HG02973 (cell line): ENCODE data around the gene BCAS1.
A peak's percentile ranks its signal among the peaks of the same experiment; 100 is the strongest.
"Not testable (repeated sequence)": the region's sequence is repeated elsewhere in the genome, so short reads cannot be mapped to it uniquely, and the experiment has no call there.

Source experiments
- ATAC-seq: cut with Tn5 transposase; IDR thresholded peaks from one replicate; pipeline ENCODE4 v1.9.1; 2021; ENCODE audit warnings: moderate library complexity; ENCODE audit not compliant: unreplicated experiment

BCAS1 gene

DNA sequence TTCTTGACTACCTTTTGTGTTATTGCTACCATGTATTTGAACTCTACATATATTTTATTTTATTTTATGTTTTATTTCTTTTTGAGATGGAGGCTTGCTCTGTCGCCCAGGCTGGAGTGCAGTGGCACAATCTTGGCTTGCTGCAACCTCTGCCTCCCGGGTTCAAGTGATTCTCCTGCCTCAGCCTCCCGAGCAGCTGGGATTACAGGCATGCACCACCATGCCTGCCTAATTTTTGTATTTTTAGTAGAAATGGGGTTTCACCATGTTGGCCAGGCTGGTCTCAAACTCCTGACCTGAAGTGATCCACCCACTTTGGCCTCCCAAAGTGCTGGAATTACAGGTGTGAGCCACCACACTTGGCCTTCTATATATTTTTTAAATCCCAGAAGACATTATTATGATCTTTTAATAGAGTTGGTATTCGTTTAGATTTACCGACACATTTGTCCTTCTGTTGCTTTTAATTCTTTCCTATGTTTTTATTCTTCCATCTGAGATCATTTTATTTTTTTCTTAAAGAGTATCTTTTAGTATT, 137.7 kb downstream of the BCAS1 start:
- not testable (repeated sequence) for ATAC-seq

DNA sequence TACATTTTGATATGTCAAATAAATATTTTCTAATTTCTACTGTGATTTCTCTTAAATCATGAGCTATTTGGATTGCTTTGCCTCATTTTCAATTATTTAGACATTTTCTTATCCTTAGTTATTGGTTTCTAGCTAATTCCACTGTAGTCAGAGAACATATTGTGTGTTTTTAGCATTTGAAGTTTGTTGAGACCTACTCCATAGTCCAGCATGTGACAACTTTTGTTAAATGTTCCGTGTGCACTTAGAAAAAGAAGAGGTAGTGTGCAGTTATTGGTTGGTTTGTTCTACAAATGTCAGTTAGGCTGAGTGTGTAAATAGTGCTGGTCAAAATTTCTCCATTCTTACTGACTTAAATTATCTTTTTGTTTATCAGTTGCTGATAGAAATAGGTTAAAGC, 138.8 kb downstream of the BCAS1 start:
- ATAC-seq: no peak

DNA sequence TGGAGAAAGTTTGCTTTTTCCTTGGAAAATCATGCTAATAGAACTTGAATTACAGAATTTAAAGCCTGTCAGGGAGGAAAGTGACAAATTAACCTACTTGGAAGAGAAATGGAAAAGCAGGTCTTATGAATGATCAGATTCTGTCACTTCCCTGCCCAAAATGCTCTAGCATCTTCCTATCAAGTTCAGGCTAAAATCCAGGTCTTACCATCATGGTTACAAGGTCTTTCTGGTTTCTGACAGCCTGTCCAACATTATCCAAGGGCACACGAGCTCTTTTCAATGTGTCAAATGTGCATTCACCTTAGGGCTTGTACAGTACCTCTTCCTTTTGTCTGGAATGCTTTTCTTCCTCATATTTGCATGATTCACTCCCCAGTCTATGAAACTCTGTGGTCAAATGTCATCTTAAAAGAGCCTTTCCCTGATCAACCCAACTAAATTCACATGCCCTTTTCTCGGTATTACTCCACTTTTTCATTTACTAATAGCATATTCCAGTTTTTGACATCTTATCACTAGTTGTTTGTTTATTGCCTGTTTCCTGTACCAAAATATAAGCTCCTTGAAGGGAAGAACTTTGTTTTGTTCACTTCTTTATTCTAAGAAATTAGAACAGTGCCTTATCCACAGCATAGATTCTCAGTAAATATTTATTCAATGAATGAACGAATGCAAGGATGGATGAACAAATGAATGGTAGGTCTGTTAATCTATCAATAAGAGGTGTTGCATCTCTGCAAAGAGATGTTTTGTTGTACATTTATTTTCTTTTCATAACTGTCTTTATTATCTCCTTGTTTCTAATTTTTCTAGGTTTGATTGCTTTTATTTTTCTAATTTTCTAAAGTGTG, 139.5 kb downstream of the BCAS1 start:
- ATAC-seq: no peak

DNA sequence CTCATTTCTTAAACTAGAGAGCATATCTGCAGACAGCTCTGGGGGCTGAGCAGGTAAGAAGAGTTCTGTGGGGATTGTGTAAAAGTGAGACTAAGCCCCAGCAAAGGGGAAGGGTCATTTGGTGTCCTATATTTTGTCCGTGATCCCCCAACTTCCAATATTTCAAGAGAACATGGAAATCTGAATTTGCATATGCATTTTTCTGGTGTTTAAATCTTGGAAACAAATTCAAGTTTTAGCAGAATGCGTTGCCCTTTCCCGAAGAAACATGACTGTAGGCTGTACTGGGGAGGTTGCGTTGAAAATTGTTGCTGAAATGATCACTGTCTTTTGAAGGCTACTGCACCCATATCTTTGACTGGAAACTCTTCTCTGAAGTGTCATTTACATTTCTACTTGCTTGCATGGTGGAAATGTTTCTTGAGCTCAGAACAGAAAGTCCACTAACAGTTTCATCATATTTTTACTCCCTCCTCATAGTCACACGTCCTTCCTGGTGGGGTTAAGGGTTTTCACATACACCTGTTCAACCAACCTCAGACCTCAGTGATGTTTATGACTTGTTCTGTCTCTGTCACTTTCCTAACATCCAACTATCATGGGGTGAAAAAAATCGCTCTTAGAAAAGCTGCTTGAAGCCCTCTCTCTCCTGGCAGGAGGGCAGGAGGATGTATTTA, 140.3 kb downstream of the BCAS1 start:
- peak; percentile 68 for ATAC-seq

DNA sequence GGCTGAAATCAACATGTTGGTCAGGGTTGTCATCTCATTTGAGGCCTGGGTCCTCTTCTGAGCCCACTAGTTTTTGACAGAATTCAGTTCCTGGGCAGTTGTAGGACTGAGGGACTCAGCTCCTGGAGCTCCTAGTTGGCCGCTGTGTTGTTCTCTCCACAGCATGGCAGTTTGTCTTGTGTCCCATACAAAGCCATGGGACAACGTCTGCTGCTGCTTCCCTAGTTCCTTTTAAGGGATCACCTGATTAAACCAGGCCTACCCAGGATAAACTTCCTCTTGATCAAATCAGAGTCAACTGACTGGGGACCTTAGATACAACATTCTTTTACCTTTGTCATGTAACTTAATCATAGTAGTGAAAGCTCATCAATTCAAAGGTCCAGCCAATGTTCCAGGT, 141.0 kb downstream of the BCAS1 start:
- ATAC-seq: no peak

DNA sequence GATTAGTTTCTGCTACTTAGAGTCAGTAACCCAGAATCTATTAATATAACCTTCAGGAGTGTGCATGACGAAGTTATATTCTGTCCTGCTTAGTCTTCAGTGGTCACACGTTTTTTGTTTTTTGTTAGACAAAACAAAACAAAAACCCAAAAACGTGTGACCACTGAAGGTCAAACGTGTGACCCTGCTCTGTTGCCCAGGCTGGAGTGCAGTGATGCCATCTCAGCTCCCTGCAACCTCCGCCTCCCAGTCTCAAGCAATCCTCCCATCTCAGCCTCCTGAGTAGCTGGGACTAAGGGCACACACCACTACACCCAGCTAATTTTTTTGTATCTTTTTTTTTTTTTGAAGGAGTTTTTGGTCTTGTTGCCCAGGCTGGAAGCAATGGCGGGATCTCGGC, 142.4 kb downstream of the BCAS1 start:
- ATAC-seq: no peak

DNA sequence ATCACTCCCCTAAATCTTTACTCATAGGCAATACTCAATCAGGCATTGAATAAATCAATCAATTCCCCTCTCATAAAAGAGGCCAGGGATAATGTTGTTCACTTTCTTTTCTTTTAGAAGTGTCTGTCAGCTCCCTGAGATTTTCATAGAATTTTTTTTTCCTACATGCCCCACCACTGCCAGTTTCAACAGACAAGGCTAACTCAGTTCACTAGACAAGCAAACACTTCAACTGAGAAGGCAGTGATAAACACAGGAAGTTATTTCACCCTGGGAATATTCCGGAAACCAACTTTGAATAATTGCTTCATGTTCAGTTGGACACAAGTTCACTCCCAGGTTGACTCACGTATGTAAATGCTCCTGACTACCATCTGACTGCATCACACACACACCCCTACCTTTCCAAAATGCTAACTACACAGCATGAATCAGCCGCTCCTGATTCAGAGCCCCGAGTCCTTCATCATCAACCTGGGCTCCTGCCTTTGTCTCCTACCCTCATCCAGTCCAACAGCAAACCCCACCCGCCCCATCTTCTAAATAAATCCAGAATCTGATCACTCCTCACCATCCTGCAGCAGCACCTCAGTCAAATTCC, 143.9 kb downstream of the BCAS1 start:
- ATAC-seq: peak; percentile 55

DNA sequence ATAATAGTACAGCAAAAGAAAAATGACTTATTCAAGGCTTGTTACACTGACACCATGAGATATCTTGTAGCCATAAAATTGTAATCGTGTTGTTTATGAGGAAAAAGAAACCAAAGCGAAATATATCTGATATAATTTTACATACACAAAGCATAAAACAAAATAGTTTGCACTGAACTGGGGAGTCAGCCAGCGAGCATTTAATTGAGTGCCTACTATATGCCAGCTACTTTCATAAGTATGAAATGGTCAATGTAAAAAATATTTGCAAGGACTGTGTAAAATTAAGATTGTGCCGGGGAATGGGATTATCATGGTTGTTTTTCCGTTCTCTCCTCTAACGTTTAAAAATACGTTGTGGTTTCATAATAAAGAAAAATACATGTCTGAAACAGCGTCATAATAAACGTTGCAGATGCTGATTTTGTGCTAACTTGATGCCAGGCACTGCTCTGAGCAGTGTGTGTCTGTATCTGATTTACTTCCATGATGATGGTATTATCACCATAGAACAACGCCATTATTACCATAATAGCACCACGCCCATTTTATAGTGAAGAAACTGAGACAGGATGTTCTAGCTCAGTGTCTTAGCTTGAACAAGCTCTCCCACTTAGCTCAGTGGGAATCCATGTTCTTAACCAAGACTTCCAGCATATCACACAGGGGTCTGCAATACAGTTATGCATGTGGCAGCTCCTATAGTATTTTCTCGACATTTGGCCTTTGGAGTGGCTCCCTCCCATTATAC, 144.6 kb downstream of the BCAS1 start:
- no peak for ATAC-seq

DNA sequence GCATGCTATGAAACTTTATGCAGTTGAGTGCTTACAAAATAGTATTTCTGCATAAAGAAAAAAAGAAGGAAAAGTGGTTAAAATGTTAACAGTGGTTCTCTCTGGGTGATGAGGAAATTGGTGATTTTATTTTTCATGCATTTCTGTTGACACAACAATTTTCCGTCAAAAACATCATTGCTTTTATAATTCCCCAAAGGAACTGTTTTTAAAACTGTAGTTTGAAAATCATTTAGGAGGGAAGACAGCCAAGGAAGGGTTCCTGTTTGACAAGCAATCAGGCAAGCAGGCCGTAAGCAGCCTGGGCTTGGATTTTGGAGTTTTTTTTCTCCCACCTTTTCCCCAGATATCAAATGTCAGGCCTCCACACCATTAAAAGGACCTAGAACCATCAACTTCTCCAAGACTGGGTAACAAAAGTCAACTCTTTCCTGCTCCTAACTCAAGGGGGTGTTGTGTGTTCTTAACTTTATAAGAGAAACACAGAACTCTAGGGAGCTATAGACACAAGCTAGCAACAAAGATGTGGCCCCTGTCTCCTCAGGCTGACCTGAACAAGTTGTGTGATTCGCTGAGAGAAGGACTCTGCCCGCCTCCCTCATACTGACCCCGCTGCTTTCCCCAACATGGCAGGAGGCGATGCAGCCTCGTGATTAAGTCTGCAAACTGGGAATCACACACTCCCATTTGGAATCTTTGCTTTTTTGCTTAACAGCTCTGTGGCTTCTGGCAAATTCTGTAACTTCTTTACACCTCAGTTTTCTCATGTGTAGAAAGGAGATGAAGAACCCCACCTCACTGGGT, 146.6 kb downstream of the BCAS1 start:
- no peak for ATAC-seq

DNA sequence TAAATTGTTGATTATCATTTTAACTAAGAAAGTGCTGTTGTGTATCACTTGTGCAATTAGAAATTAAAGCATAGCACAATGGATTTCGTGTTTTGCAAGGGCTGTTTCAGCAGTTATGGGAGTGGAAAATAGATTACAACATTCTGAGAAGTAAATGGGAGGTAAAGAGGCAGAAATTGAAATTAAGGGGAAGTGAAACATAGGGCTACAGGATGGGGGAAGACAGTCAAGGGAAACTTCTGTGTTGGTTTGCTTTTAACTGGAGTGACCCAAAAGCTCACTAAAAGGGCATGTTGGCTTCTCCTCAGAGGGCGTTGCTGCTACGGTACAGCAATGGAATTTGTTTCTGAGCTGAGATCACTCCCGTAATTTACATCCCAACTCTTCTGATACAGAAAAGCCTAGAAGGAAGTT, 147.5 kb downstream of the BCAS1 start:
- ATAC-seq: peak; percentile 54

DNA sequence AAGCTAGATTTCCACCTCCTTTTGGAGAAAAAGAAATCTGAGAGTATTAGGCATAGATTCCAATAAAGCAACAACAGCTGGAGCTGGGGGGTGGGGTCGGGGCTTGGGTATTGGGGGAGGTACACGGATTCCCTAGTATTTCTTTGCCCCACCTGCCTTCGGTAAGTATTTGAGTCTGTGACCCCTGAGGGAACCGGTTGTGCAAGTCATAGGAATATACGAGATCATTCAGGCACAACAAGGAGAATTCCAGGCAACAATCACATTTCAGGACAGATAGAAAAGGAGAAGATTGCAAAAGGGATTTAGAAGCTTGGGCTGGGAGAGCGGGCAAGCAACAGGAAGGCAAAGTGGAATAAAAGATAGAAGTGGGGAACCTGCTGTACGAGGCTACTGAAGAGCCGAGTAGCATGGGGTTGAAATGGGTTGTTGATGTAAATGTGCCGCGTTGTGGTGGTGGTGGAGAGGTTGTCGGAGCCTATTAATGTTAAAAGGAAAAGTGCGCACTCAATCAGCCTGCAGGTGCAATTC, 148.9 kb downstream of the BCAS1 start:
- ATAC-seq: no peak

DNA sequence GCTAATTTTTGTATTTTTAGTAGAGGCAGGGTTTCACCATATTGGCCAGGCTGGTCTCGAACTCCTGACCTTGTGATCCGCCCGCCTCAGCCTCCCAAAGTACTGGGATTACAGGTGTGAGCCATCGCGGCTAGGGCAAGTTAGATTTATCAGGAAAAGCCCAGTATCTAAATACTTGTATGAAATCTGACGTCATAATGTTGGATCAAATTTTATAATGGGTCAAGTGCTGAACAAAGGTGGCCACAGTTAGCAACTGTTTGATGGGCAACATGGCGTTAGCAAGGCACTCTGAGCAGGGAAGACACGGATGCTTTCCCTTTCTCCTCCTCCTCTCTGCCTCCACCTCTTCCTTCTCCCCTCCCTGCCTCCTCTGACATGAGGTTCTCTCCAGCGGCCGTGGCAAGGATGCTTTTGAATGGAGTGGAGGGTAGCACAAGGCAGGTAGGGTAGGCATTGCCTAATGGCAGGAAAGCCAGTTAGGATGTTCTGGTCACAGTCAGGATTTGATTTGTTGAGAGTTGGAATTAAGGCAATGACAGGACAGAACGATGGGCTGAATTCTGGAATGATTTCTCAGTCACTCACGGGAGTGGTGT, 149.6 kb downstream of the BCAS1 start:
- ATAC-seq: no peak

DNA sequence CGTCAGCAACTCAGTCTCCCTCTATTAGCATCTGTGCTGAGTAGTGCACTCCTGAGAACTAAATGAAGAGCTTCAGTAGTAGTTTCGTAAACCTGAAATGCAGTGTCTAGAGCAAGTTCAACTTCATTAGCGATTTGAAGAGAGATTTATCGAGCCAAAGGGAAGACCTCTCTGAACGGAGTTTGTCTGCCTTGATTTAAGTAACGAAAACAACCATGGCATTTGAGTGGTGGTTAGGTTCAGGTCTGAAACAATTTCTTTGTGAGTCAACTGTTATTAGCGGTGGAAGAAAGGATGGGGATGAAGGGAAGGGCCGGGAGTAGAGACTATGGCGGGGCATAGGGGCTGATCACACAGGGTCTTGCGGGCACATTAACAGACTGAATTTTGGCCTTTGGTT, 150.5 kb downstream of the BCAS1 start:
- ATAC-seq: no peak

DNA sequence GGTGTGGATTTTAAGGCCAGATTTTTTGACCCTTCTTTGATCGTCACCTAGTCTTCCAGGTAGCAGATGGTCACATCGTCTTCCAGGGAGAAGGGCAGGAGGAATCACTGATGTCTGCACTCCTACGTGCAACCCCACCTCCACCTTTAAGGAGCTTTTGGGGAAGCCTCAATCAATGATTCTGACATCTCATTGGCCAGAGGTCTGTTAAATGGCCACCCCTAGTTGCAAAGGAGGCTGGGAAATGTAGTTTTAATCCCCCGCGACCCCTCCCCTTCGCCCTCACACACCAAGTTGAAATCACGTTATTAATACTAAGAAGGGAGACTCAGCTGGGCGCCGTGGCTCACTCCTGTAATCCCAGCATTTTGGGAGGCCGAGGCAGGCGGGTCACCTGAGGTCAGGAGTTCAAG, 151.4 kb downstream of the BCAS1 start:
- no peak for ATAC-seq

DNA sequence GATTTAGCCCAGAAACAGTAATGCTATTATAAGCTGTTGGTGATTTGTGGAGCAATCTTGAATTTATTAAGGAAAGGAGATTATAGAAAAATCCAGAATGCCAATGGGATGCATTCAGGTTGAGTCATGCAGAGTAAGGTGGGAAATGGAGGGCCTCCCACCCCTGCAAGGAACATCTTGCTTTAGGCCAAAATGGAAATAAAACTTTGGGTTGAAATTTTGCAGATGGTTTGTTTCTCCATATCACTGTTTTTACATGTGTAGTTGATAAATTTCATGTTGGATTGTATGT, 152.4 kb downstream of the BCAS1 start:
- no peak for ATAC-seq

DNA sequence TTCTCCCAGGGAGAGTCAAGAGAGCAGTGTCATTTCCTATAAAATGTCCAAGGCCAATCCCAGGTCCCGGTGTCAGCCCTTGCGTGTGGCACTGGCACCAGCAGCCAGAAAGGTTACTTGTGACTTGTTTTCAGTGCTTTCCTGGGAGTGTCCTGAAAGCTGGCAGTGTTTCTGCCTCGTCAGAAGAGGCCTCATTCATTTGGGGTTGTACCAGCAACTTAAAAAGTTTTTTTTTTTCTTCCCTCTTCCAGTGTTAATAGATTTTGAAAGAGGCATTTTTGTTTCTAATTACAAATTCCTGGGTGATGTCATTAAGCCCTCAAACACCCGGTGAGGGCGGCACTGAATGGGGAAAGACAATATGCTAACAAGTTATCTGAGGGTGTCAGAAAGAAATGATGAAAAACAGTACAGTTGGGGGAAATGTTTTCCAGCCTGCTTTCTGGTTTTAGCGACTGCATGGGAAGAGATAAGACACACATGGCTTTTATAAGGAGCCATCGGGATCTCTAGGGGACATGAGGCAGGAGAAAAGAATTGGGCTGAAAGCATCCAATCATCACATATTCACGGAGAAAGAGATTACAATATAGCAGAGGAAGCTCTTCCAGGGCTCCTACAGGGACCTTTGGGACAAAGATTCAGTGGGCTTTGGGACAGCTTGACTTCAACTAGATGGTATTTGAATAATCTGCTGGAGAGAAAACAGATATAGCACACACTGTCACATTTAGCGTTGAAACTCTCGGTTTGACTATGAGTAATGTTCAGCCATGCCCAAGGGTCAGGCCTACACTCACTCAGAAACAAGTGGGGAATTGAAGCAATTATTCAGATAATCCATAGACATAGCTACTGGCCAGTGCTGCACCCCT, 153.0 kb downstream of the BCAS1 start:
- peak; percentile 69 for ATAC-seq

DNA sequence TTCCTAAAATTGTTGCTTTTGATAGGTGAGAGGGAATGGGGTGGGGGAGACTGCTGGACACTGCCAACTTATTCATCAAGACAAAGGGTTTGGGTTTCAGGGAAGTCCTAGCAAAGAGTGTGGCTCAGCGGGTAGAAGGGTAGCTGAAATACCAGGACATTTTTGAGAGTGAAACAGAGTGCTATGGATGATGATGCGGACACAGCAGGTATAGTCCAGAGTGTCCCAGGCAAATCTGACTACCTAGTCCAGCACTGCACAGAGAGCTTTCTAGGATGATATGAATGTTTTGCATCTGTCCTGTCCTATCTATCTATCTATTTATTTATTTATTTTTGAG, 154.3 kb downstream of the BCAS1 start:
- no peak for ATAC-seq

DNA sequence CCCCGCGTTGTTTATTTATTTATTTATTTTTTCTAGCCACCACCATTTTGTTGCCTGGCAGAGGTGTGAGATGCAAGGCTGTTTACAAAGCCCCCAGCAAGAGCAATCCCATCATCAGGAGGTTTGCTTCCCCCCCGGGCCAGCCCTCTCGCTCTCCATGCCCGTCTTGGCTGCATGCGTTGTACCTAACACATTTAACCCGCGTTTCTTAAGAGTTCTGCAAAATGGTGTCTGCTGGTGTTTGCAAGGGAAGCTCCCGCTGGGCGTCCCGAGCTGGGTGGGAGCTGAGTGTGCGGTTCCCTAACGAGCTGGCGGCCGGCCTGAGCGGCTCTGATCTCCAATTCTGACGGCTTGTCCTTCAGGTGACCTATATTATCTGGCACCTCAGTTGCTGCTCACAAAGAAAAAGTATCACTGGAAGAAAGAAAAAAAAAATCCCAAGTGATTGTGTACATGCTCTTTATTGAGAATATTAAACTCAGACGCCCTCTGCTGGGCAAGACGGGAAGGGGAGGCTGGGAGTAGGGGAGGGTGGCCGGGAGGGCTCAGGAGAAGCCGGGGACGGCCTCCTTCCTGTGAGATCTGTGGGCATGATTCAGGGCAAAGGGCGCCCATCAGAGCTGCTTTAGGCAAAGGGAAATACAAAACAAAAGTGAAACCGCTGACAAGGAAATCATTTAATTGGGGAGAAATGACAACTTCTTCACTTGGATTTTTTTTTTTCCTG, 154.8 kb downstream of the BCAS1 start:
- peak; percentile 53 for ATAC-seq
